Activated naive CD4-positive, alpha-beta T cell treated with Interleukin-2 at 50 U/mL for 16 hours (primary cell): ENCODE measurements around the gene TBC1D22A.

ENCODE experiments used
- DNase-seq: peaks from one replicate; pipeline ENCODE4 v3.0.0-alpha.2; 2020

The TBC1D22A gene

GRCh38 chr22:47051441-47052071, 289.1 kb downstream of the TBC1D22A start:
- no peak for DNase-seq

GRCh38 chr22:47052236-47053012, 290.0 kb downstream of the TBC1D22A start:
- DNase-seq = no peak

GRCh38 chr22:47053013-47053725, 290.7 kb downstream of the TBC1D22A start:
- DNase-seq = no peak

GRCh38 chr22:47053726-47054141, 291.3 kb downstream of the TBC1D22A start:
- no peak for DNase-seq

DNA sequence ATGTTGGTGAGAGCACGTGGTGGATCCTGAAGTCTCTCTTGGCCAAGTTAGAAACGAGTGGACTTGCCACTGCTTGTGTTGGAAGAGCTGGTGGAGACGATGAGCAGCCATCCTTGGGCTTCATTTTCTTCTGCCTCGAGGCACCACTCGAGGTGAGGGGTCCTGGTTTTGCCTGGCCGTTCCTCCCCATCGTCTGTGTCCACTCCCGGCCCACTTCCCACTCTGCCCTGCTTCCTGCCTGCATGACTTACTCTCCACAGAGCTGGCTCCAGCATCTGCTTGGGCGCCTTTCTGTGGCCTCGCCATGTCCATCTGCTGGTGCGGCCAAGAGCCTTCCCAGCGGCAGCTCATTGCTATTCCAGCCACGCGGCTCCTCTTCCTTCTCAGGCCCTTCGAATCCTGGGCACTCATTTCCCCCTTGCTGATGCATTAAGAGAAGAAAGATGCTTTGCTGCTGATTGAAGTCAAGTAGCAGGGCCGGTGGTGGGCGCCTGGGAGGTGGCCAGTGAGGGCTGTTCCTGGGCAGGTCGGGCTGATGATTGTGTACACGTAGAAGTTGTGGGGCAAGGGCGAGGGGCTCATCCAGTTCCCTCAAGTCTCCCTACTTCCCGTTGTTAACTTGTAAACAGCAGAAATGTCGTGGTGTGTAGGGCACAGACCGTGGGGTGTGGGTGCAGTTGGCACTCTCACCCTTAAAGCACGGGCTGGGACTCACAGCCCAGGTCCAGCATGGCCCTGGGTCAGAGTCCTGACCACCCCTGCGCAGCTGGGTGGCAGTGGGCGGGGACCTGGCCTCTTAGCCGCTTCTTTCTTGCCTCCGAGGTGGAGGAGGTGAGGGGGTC, 292.0 kb downstream of the TBC1D22A start:
- DNase-seq = no peak

GRCh38 chr22:47055073-47055355, 292.6 kb downstream of the TBC1D22A start:
- no peak for DNase-seq

DNA sequence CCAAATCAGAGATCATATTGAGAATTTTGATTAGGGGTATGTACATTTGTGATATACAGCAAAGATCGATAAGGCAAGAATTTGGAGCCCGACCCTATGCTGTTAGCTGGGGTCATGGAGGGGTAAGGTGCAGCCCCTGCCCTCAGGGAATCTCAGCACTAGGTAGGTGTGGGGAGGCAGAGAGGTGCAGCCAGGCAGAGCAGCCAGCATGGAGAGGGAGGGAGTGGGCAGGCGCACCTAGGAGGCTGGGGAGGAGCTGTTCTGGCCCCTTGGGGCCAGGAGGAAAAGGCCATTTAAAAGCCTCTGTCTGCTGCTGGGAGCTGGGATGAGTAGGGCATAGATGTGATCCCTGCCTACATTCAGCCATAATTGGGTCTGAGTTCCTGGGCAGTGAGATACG, 293.0 kb downstream of the TBC1D22A start:
- no peak for DNase-seq

DNA sequence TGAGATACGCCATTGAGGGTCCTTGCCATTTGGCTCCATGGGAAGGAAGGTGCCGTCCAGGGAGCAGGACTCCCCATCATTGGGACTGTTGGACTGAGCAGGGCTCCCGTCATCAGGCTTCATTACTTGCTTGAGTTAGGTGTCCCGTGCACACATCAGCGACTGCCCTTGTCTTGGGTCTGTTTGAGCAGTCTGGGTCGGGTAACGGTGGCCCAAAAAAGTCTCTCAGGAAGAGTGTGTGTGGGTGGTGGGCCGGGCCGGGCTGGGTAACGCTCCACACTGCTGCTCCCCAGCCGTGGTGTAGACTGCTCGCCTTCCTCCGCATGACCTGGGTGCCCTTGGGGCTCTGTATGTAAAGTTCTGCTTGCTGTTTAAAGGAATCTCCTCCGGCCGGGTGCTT, 293.5 kb downstream of the TBC1D22A start:
- DNase-seq = no peak

GRCh38 chr22:47056361-47056760, 293.9 kb downstream of the TBC1D22A start:
- no peak for DNase-seq

DNA sequence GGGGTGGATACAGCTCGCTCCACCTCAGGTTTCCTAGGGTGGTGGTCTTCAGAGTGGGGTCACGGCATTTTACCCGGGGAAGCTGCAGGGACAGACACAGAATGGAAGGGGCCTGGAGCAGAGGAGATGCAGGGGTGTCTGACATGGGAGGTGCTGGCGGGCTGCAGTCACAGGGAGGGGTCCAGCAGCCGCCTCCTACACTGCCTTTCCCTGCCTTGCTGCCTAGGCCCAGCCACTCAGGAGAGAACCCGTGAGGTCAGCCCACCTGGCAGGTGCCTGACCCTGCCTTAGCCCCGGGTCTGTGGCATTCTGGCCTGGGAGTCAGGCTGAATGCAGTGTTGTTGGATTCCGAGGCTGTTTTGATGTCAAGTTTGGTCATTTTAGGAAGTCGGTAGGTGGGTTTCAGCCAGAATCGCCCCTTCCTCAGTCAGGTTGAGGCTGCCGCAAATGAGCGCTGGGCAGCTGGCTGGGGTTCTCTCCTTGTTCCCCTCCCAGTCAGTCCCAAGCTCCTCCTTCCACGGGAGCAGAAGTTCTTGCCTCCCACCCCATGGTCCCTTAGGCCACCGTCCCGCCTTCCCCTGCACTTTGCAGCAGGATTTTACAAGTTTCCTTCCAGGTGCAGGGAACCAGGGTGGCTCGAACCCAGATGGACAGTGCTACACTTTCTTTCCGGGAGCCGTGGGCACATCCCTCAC, 294.5 kb downstream of the TBC1D22A start:
- no peak for DNase-seq

- no peak for DNase-seq
These were observed 295.6 kb downstream of the TBC1D22A start for GRCh38 chr22:47057916-47058585.

- no peak for DNase-seq
These were observed 296.6 kb downstream of the TBC1D22A start for GRCh38 chr22:47059076-47059475.

DNA sequence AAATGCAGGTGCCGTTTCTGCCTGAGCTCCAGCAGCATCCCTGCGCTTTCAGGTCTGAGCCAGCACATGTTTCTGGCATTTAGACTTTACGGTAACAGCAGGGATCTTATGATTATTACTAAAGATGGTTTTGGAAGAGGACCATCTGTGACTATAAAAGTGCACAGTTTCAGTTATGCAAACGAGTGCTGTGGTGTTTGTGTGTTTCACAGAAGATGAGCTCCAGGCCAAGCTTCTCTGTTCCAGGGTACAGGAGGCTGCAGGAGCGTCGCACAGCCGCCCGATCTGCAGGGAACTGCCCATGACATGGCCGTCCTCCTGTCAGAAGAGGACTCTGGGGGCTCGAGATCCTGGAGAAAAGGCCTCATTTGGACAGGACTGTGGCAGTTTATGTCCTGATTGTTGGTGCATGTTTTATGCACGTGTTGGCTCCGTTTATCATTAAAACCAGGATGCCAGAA, 297.3 kb downstream of the TBC1D22A start:
- DNase-seq = no peak

DNA sequence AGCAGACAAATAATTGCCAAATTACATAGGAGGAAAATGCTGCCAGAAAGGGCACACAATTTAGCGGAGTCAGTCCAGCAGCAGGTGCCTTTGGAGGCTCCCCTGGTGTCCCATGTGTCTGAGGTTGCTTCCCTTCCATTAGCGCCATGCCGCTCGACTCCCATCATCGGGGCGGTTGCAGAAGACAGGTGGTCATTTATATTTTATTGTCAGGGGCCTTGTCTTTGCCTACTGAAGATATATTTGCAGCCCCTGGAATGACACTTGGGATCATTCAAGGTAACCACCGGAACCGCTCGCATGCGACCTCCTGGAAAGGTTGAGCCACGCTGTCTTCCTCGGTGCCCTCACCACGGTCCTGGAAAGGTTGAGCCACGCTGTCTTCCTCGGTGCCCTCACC, 298.3 kb downstream of the TBC1D22A start:
- DNase-seq = no peak

DNA sequence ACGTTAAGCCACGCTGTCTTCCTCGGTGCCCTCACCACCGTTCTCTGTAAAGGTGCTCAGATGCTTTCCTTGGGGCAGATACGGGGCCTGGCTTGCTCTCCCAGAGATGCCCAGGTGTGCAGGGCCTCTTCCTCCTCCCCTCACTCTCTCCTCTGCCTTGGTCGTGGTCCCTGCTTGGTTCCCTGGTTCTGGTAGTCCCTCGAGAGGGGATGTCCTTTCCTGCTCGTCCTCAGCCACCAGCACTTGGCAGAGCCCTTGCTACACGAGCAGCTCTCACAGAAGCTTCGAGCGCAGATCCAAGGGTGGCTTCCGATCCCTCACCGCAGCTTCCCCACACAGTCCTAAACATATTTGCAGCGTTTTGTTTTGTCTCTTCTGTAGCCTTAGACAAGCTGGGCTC, 298.8 kb downstream of the TBC1D22A start:
- DNase-seq = no peak

DNA sequence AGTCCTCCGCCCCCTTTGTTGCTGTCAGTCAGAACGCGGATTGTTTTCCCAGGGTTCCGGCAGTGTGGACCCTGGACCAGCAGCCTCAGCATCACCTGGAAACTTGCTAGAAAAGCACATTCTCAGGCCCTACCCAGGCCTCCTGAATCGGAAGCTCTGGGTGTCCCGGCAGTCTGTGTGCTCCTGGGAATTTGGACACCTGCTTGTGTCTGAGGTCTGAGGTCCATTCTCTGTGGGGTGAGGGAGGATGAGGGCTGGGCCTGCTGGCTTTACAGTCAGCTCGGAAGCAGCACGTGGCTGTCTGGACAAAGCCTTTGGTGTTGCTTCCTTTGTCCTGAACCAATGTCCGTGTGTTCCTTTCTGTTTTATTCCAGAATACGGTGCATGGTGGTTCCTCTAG, 299.7 kb downstream of the TBC1D22A start:
- DNase-seq = no peak

DNA sequence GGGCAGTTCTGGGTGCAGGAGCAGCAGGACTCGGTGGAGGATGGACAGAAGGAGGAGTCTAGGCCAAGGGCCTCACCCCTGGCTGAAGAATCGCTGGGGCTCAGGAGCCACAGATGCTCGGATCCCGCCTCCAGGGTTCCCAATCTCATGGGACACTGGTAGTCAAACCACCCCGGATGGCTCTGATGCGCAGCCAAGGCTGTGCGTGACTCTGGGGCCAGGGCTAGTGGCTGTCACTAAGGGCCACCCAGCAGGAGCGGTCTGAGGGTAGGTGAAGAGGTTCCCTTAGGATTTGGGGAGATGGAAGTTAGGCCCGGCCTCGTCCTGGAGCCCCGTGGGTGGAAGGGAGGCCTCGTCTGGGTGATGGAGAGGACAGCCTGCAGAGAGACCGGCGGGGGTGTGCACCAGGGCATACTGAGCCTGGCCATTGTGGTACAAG, 300.6 kb downstream of the TBC1D22A start:
- DNase-seq = no peak

- no peak for DNase-seq
These were observed 301.2 kb downstream of the TBC1D22A start for GRCh38 chr22:47063606-47064005.

- no peak for DNase-seq
These were observed 301.6 kb downstream of the TBC1D22A start for GRCh38 chr22:47064016-47064415.

GRCh38 chr22:47064416-47064815, 302.0 kb downstream of the TBC1D22A start:
- no peak for DNase-seq

- no peak for DNase-seq
These were observed 303.5 kb downstream of the TBC1D22A start for GRCh38 chr22:47065756-47066615.
